MM.1S (cell line): ENCODE data around the gene MPRIP.

Experiments
- DNase-seq: peaks from one replicate; pipeline ENCODE4 v3.0.0-alpha.2; 2015
- H2AFZ ChIP-seq: fragments of 300-600 bp; sonication (generic); 2 replicates; pipeline ENCODE4 v1.6.0; 2016; ENCODE audit warnings: antibody characterized with exemption, low read length
- H3F3A ChIP-seq: fragments of 300-600 bp; sonication (generic); 2 replicates; pipeline ENCODE4 v1.6.1; 2016; ENCODE audit warnings: mild to moderate bottlenecking, antibody characterized with exemption, low read length, moderate library complexity, mixed read lengths; ENCODE audit not compliant: insufficient read depth
- H3K27ac ChIP-seq: fragments of 300-600 bp; sonication (generic); 2 replicates; pipeline ENCODE4 v1.5.1; 2016; ENCODE audit warnings: mild to moderate bottlenecking, low read length
- H3K27me3 ChIP-seq: fragments of 300-600 bp; sonication (generic); replicated peaks from 2 replicates; pipeline ENCODE4 v1.6.0; 2016; ENCODE audit warnings: low read length; ENCODE audit not compliant: insufficient read depth
- H3K36me3 ChIP-seq: fragments of 300-600 bp; sonication (generic); replicated peaks from 2 replicates; pipeline ENCODE4 v1.6.1; 2016; ENCODE audit warnings: mild to moderate bottlenecking, low read length, mixed read lengths; ENCODE audit not compliant: insufficient read depth
- H3K4me1 ChIP-seq: fragments of 300-600 bp; sonication (generic); 2 replicates; pipeline ENCODE4 v1.6.1; 2016; ENCODE audit warnings: low read length, mixed read lengths
- H3K4me2 ChIP-seq: fragments of 300-600 bp; sonication (generic); 2 replicates; pipeline ENCODE4 v1.6.0; 2016; ENCODE audit warnings: low read depth, low read length
- H3K4me3 ChIP-seq: fragments of 300-600 bp; sonication (generic); 2 replicates; pipeline ENCODE4 v1.5.1; 2016; ENCODE audit warnings: low read length, mixed read lengths
- H3K79me2 ChIP-seq: fragments of 300-600 bp; sonication (generic); 2 replicates; pipeline ENCODE4 v1.6.1; 2016; ENCODE audit warnings: mixed run types, low read length, mixed read lengths
- H3K9ac ChIP-seq: fragments of 300-600 bp; sonication (generic); 2 replicates; pipeline ENCODE4 v1.6.1; 2016; ENCODE audit warnings: low read length, mixed read lengths
- H3K9me2 ChIP-seq: fragments of 300-600 bp; sonication (generic); replicated peaks from 2 replicates; pipeline ENCODE4 v1.6.1; 2016; ENCODE audit warnings: mild to moderate bottlenecking, low read length, mixed read lengths; ENCODE audit not compliant: insufficient read depth
- H3K9me3 ChIP-seq: fragments of 300-600 bp; sonication (generic); replicated peaks from 2 replicates; pipeline ENCODE4 v1.6.1; 2016; ENCODE audit warnings: mild to moderate bottlenecking, low read length, mixed read lengths; ENCODE audit not compliant: insufficient read depth
- H4K20me1 ChIP-seq: fragments of 300-600 bp; sonication (generic); 2 replicates; pipeline ENCODE4 v1.6.1; 2016; ENCODE audit warnings: mild to moderate bottlenecking, low read length, moderate library complexity, mixed read lengths; ENCODE audit not compliant: insufficient read depth
- CTCF ChIP-seq: fragments of 300-600 bp; sonication (generic); IDR thresholded peaks from 2 replicates; pipeline ENCODE4 v1.5.1; 2016; ENCODE audit warnings: antibody characterized with exemption, low read length, mixed read lengths
- EZH2 ChIP-seq: fragments of 300-600 bp; sonication (generic); optimal IDR thresholded peaks from 2 replicates; pipeline ENCODE3; 2017; ENCODE audit warnings: low read depth, mild to moderate bottlenecking, antibody characterized with exemption, low read length, mixed read lengths
- EZH2phosphoT487 ChIP-seq: fragments of 300-600 bp; sonication (generic); IDR thresholded peaks from 2 replicates; pipeline ENCODE4 v1.6.1; 2018; ENCODE audit warnings: antibody characterized with exemption, low read length

MPRIP gene

GRCh38 chr17:17217995-17218394 lies 175.7 kb downstream of the MPRIP start:
- Histone ChIP-seq H3K9me3 (no peaks in the 10 kb centered on the region), H3K4me1 (no peaks in the 10 kb centered on the region), H3K4me3 (no peak overlapping the region), H3K79me2 (peaks cover 3% of the 10 kb centered on the region), H3K9me2 (no peaks in the 10 kb centered on the region), H3K27ac (no peak overlapping the region), H2AFZ (no peak overlapping the region), H3K9ac (no peak overlapping the region), H3K36me3 (peaks cover 11% of the 10 kb centered on the region; the same call in 1 of the 2 replicates), H3K27me3 (no peaks in the 10 kb centered on the region), H3F3A (no peaks in the 10 kb centered on the region), H4K20me1 (no peaks in the 10 kb centered on the region), H3K4me2 (no peak overlapping the region)
- no peak for DNase-seq
- no peak for TF ChIP-seq EZH2
- TF ChIP-seq CTCF: no peak
- no peak for TF ChIP-seq EZH2phosphoT487

GRCh38 chr17:17220529-17220928 lies 178.3 kb downstream of the MPRIP start:
- Histone ChIP-seq H3K4me3 (no peak overlapping the region), H4K20me1 (no peaks in the 10 kb centered on the region), H3K36me3 (0 out of 2 replicates have a peak, but pooled peaks cover 5% of the 10 kb centered on the region), H3K4me1 (no peaks in the 10 kb centered on the region), H3K27ac (no peak overlapping the region), H3F3A (no peaks in the 10 kb centered on the region), H3K79me2 (peaks cover 3% of the 10 kb centered on the region), H3K9ac (no peak overlapping the region), H2AFZ (no peak overlapping the region), H3K9me3 (no peaks in the 10 kb centered on the region), H3K9me2 (no peaks in the 10 kb centered on the region), H3K27me3 (no peaks in the 10 kb centered on the region), H3K4me2 (no peak overlapping the region)
- DNase-seq: no peak
- TF ChIP-seq EZH2 (no peak), CTCF (no peak), EZH2phosphoT487 (no peak)

GRCh38 chr17:17221329-17221728 lies 179.1 kb downstream of the MPRIP start:
- H3F3A ChIP-seq: no peaks in the 10 kb centered on the region
- no peaks in the 10 kb centered on the region for H4K20me1 ChIP-seq
- no peaks in the 10 kb centered on the region for H3K4me1 ChIP-seq
- DNase-seq: no peak
- no peak overlapping the region for H3K4me2 ChIP-seq
- H3K79me2 ChIP-seq: peaks cover 3% of the 10 kb centered on the region
- H2AFZ ChIP-seq: no peak overlapping the region
- H3K9ac ChIP-seq: no peak overlapping the region
- 0 out of 2 replicates have a peak, but pooled peaks cover 5% of the 10 kb centered on the region for H3K36me3 ChIP-seq
- H3K4me3 ChIP-seq: no peak overlapping the region
- H3K27me3 ChIP-seq: no peaks in the 10 kb centered on the region
- no peak overlapping the region for H3K27ac ChIP-seq
- no peaks in the 10 kb centered on the region for H3K9me3 ChIP-seq
- TF ChIP-seq CTCF (no peak), EZH2phosphoT487 (no peak), EZH2 (no peak)
- H3K9me2 ChIP-seq: no peaks in the 10 kb centered on the region
